HG02870 (cell line): ENCODE data around the gene BCL6B.

Source experiments
- ATAC-seq: cut with Tn5 transposase; IDR thresholded peaks from one replicate; pipeline ENCODE4 v1.9.1; 2021; ENCODE audit warnings: mild to moderate bottlenecking, moderate library complexity; ENCODE audit not compliant: unreplicated experiment

Gene BCL6B

GRCh38 chr17:7007143-7007542 is 15.7 kb upstream of the BCL6B start:
- ATAC-seq: no peak

DNA sequence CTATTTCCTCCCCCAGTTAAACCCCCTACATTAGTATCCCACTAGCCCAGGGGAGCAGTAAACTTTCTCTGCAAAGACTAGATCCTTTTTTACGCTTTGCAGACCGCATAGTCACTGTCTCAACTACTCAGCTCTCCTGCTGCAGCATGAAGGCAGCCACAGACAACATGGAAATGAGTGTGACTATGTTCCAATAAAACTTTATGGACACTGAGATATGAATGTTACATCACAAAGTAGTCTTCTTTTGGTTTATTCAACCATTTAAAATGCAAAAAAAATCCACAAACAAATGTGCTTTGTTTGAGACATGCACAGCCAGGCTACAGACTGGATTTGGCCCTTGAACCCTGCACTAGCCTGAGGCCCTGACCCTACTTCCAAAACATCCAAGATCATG is 12.3 kb upstream of the BCL6B start:
- no peak for ATAC-seq

GRCh38 chr17:7011415-7011814 is 11.4 kb upstream of the BCL6B start:
- ATAC-seq: no peak

DNA sequence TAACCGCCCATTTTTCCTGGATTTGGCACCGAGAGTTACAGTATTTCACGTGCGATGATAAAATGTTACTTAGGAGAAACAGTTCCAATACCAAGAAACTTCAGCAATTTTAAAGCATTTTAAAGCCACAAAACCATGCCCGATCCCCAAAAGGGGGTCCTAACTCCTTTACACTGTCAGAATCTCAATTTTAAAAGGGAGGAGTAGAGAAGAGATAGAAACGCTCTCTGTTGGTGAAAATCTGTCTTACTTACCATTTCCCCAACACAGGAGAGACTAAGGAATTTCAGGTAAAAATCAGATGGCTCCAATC is 11.0 kb upstream of the BCL6B start:
- no peak for ATAC-seq

GRCh38 chr17:7014261-7014994 is 8.4 kb upstream of the BCL6B start:
- ATAC-seq: peak; percentile 77

- peak; percentile 7 for ATAC-seq
These were observed 7.6 kb upstream of the BCL6B start for GRCh38 chr17:7014995-7015958.

DNA sequence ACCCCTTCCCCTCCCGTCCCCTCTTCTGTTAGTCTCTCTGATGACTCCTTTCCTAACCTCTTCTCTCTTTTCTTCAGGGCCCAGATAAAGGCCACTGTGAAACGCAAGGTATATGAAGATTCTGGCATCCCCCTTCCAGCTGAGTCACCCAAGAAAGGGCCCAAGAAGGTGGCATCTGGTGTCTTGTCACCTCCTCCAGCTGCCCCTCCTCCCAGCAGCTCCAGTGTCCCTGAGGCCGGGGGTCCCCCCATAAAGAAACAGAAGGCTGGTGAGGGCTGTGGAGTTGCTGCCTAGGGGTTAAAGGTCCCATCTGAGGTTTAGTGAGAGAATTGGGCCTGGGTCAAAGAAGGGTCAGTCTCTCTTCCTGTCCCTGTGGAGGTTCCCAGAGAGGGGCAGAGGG is 6.4 kb upstream of the BCL6B start:
- no peak for ATAC-seq

DNA sequence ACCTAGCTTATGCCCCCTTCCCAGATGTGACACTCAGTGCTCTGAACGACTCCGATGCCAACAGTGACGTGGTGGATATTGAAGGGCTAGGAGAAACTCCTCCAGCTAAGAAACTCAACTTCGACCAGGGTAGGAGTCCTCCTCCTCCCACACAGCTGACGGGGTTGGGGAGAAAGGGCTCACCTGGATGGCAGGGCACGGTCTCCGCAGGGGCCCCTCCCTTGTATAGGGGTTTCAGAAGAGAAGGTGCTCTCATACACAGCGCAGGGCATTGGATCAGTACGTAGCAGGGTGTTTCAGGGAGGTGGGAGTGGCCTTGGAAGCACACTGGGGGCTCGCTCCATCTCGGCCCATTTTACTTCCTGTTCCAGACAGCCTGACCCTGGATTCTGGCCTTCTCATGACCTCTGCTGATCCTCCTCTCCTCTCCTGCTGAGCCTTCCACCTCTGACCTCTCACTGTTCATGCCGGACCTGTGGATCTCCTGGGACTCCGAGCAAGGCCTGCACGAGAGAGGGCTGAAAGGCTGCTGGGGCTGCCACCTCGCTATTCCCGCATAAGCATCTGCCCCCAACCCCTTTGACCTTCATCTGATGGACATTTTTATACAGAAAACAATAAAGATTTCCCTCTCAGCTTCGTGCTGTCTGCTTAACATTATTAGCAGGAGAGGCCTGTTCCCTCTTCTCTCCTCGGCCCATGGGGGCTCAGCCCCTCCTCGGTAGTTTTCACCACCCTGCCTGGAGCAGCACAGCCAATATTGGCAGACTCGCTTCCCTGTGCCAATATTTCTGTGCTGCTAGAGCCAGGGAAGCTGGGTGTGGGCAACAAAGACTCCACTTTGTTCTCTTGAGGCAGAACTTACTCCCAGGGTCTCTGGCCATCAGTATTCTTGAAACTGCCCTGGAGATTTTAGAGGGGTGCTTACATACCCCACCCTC is 5.7 kb upstream of the BCL6B start:
- no peak for ATAC-seq

DNA sequence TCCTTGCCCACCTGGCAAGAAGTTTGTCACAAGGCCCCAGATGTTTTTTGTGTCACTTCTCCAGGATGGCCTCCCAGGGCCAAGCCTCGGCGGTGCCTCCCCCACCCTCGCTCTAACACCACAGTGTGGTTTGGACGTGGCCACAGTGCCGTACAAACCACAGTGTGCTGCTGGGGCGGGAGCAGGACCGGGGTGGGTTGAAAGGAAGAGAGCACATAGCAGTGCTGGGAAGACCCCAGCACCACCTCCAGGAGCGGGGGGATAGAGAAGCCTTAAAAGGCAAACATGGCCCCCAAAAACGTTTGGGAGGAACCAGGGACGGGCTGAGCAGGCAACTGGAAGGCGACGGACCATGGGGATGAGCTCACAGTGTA is 5.0 kb upstream of the BCL6B start:
- no peak for ATAC-seq

DNA sequence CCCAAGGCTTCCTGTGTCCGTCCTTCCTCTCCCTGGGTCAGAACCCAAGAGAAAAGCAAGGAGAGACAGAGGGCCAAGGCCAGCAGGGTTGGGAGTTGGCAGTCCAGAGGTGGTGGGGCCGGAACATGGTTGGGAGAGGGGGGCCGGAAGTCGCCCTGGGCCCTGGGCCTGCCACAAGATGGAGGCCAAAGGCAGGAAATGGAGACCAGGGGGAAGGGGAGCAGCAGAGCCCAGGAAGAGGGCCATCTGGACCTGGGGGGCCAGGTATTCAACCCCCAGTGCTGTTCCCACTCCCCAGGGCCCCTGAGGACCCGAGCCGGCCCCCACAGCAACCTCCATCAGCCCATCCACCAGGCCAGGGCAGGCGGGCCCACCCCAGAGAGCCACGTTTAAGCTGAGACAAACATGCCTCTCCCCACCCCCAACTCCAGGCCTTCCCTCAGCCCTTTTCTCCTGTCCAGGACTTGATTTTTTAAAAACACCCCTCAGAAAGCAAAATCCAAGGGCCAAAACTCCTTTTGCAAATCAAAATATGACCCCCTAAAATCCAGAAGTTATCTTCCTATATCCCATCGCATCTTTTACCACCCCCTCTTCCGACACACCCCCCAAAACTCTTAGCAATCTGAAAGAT is 4.4 kb upstream of the BCL6B start:
- ATAC-seq: no peak

- no peak for ATAC-seq
These were observed 3.5 kb upstream of the BCL6B start for GRCh38 chr17:7019367-7019766.

DNA sequence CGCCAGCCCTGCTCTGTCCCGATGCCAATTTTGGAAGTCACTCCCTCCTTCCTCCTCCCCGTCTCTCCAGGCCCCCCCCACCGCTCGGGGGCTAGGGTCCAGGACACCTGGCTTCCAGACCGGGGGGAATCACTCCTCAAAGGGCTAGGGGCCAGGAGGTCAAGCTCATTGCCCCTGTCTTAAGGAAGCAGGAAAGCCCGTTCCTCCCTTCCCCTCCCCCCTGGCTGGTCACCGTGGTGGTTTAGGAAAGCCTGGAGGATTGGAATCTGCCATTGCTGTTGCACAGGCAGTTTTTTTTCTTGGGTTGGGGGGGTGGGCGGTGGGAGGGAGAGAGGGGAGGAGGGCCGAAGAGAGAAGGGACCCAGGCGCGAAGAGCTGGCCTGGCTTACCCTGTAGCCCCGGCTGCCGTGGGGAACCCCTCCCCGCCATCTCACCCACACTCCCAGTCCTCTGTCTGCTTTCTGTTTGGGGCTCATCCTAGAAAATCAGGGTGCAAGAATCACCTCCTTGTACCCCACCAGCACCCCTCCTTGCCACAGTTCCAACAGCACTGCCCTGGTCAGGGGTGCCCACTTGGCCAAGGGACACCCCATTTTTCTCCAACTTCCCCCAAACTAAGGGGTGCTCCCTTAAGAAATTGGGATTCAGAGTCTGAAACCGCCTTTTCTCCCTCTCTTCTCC is 2.9 kb upstream of the BCL6B start:
- ATAC-seq: no peak

DNA sequence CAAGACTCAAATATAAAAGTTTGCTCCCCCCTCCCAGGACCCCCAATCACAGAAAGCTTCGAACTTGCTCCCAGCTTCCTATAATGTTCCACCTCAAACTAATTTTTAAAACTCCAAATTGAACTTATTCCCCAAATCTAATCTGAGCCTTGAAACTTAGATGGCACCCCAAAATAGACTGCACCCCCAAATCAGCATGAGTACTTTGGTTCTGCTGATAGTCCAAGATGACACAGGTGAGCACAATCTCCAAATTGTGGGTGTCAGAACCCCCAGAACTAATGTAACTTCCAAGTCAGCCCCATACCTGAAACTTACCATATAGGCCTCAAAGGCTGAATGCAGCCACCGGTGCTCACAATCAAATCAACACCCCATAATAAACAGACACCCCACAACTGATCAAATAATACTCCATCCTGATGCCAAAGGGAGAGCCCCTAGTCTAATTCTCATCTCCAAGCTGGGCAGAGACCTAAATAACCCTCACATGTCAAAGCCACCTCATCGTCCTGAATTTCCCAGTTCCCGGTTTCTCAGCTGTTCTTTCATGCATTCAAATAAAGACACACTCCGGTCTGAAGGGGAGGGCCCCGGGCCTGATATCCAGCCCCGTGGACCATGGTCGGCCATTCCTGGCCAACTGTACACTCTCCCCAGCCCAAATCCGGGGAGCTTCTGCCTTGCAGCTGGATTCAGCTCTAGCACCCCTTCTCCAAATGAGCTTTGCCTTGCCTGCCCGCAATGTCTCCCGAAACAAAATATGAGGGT is 1.8 kb upstream of the BCL6B start:
- ATAC-seq: no peak

GRCh38 chr17:7021993-7022778 is 664 bp upstream of the BCL6B start:
- ATAC-seq: peak; percentile 67

GRCh38 chr17:7023576-7024401 is 939 bp downstream of the BCL6B start:
- no peak for ATAC-seq

- ATAC-seq: no peak
These were observed 1.5 kb downstream of the BCL6B start for GRCh38 chr17:7024402-7024785.

DNA sequence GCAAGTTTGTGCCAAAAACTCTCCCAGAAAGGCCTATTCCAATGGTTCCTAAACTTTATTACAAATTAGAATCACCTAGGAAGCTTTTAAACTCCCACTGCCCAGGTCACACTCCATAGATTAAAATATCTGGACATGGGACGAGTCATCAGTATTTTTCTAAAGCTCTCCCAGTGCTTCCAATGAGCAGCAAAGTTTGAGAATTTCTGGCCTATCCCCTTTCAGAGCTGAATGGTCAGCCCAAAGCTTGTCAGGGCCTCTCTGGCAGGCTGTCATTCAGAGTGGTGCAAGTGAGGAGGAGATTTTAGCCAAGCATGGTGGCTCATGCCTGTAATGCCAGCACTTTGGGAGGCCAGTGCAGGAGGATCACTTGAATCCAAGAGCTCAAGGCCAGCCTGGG is 2.4 kb downstream of the BCL6B start:
- no peak for ATAC-seq
